K562 (cell line): ENCODE results near the gene OR5P2. TPM values are rescaled to one million over a fixed set of nuclear protein-coding genes. Genes with fewer than 3 reads are reported as not detected.

Source experiments
- ATAC-seq: fragments of 200-7000 bp; cut with Tn5 transposase; 3 replicates; pipeline ENCODE4 v1.9.1; 2020; ENCODE audit warnings: moderate library complexity
- BruUV-seq: library from RNA; stranded (reverse); fragments of 400-500 nt; replicated peaks from 2 replicates; lab custom pipeline; 2021; lab: Mats Ljungman, UMichigan
- CTCF ChIA-PET: fragments of 300-600 bp; formaldehyde crosslinking; extraction: SDS; loops from one replicate; lab custom pipeline; 2021; ENCODE audit warnings: low intra/inter-chr PET ratio; lab: Yijun Ruan, JAX
- POLR2A ChIA-PET: fragments of 300-600, 350-650 bp; sonication (Branson Sonifier 250); formaldehyde crosslinking; extraction: SDS; loops from one replicate; lab custom pipeline; 2021; ENCODE audit warnings: antibody characterized with exemption, inconsistent platforms; lab: Yijun Ruan, JAX
- DNase-seq, 4 experiments: peaks; one replicate each; pipeline versions ENCODE4 v3.0.0 to v3.0.0-alpha.2; 2011 to 2018; ENCODE audit warnings: low spot score in 3 of 4, mixed read lengths in 3 of 4; ENCODE audit errors: extremely low read depth in 1 of 4
- FAIRE-seq: peaks from 2 replicates; lab custom pipeline; 2011; peaks lifted over from hg19 to GRCh38; lab: Jason Lieb, UNC
- H2AFZ ChIP-seq: 2 replicates; pipeline ENCODE4 v1.6.0; 2011; ENCODE audit warnings: low read depth, low read length, control low read depth, inconsistent platforms
- H3K27ac ChIP-seq: fragments of 200-600 bp; 3 replicates; pipeline ENCODE4 v1.8.0; 2011; ENCODE audit warnings: low read depth, mild to moderate bottlenecking, control low read depth, inconsistent platforms, low read length, moderate library complexity, mixed read lengths; ENCODE audit errors: extremely low read depth
- H3K27me3 ChIP-seq, 2 experiments: fragments of 300-600 bp in 1 of 2; 2 replicates in 1 of 2; 3 replicates in 1 of 2; pipeline versions ENCODE4 v1.6.0 to v1.8.0; 2011; ENCODE audit warnings: inconsistent platforms in 2 of 2, low read length in 2 of 2, mild to moderate bottlenecking in 1 of 2, mixed read lengths in 1 of 2, moderate library complexity in 1 of 2; ENCODE audit not compliant: control insufficient read depth in 2 of 2, insufficient read depth in 2 of 2
- H3K36me3 ChIP-seq: fragments of 300-600 bp; 3 replicates; pipeline ENCODE4 v1.8.0; 2011; ENCODE audit warnings: mild to moderate bottlenecking, low read length, inconsistent platforms; ENCODE audit not compliant: control insufficient read depth, insufficient read depth
- H3K4me1 ChIP-seq, 2 experiments: fragments of 200-600 bp in 1 of 2; replicated peaks in 1 of 2; 2 replicates in 1 of 2; 3 replicates in 1 of 2; pipeline versions ENCODE4 v1.5.1 to v1.8.0; 2011; ENCODE audit warnings: inconsistent platforms in 2 of 2, low read length in 2 of 2, mild to moderate bottlenecking in 1 of 2, mixed read lengths in 1 of 2, moderate library complexity in 1 of 2; ENCODE audit not compliant: control insufficient read depth in 2 of 2, insufficient read depth in 2 of 2
- H3K4me2 ChIP-seq: 2 replicates; pipeline ENCODE4 v1.6.1; 2011; ENCODE audit warnings: low read length, control low read depth, inconsistent platforms, mixed read lengths; ENCODE audit not compliant: insufficient read depth
- H3K4me3 ChIP-seq: fragments of 200-600 bp; sonication (generic), shearing (Covaris generic); 2 replicates; pipeline ENCODE4 v1.5.1; 2016; ENCODE audit warnings: control low read depth, inconsistent platforms
- H3K79me2 ChIP-seq: fragments of 200-600 bp; 3 replicates; pipeline ENCODE4 v1.8.0; 2011; ENCODE audit warnings: low read length, inconsistent platforms; ENCODE audit not compliant: control insufficient read depth, insufficient read depth
- H3K9ac ChIP-seq, 2 experiments: 2 replicates each; pipeline versions ENCODE4 v1.6.0 to v1.6.1; 2011; ENCODE audit warnings: low read depth in 2 of 2, low read length in 2 of 2, control low read depth in 1 of 2, inconsistent platforms in 1 of 2, mild to moderate bottlenecking in 1 of 2, mixed read lengths in 1 of 2; ENCODE audit not compliant: insufficient read depth in 1 of 2
- H3K9me1 ChIP-seq: one replicate; pipeline ENCODE4 v1.6.0; 2011; ENCODE audit warnings: inconsistent platforms, mild to moderate bottlenecking, low read length, moderate library complexity; ENCODE audit not compliant: control insufficient read depth, insufficient read depth
- H3K9me3 ChIP-seq: replicated peaks from 2 replicates; pipeline ENCODE4 v1.5.1; 2011; ENCODE audit warnings: low read depth, low read length, inconsistent platforms; ENCODE audit not compliant: control insufficient read depth, insufficient read depth
- H4K20me1 ChIP-seq: replicated peaks from 2 replicates; pipeline ENCODE4 v1.6.1; 2011; ENCODE audit warnings: low read length, inconsistent platforms, mixed read lengths; ENCODE audit not compliant: control insufficient read depth, insufficient read depth
- MEF2D ChIP-seq: conservative IDR thresholded peaks from 2 replicates; pipeline ENCODE4 v1.6.1; 2016; ENCODE audit warnings: low read depth, missing genetic modification characterization, missing compliant biosample characterization
- SMAD3 ChIP-seq: fragments of 450-650 bp; formaldehyde crosslinking; conservative IDR thresholded peaks from 2 replicates; pipeline ENCODE4 v1.4.0; 2020; ENCODE audit warnings: mild to moderate bottlenecking
- XRCC4 ChIP-seq: IDR thresholded peaks from one replicate; pipeline ENCODE4 v1.6.1; 2011; ENCODE audit not compliant: insufficient read depth, insufficient read length; ENCODE audit errors: extremely low read depth
- ZBTB5 ChIP-seq: fragments of 450-650 bp; IDR thresholded peaks from 2 replicates; pipeline ENCODE4 v1.6.1; 2017; ENCODE audit warnings: antibody characterized with exemption
- WGBS: fragments of 100-300 bp; shearing (Covaris generic); methylation state at CpG from one replicate; pipeline ENCODE4 v1.1.6; 2016; ENCODE audit warnings: low coverage, mixed read lengths; ENCODE audit not compliant: insufficient coverage; ENCODE audit errors: missing lambda C conversion rate; 5-methylcytosine and 5-hydroxymethylcytosine counted together
- in situ Hi-C: fragments of 300-500 bp; cut with MboI; formaldehyde crosslinking; loops from 4 replicates; pipeline ENCODE4 v1.15.0; 2018; ENCODE audit warnings: inconsistent platforms, mixed read lengths
- intact Hi-C: fragments of 100-400 bp; cut with micrococcal nuclease; formaldehyde crosslinking; loops from 2 replicates; pipeline ENCODE4 v1.14.2; 2022
- polyA plus RNA-seq, 8 experiments: library from polyadenylated mRNA; depleted of rRNA in 4 of 8; stranded (reverse) in 5 of 8; unstranded in 3 of 8; fragments of >200 nt; fragmentation: Nextera tagmentation in 2 of 8; fragmentation: Illumina TruSeq in 1 of 8; extraction: Ambion mirVana in 2 of 8; extraction: Trizol in 1 of 8; gene quantifications; 2 replicates each; pipeline versions ENCODE4 v1.2.1 to v1.2.3, GENCODE V29; 2011 to 2014; ENCODE audit warnings: inconsistent platforms in 1 of 8, missing spikeins in 1 of 8
- total RNA-seq, 7 experiments: library from RNA; depleted of rRNA in 6 of 7; stranded (reverse); fragments of >200 nt in 6 of 7; fragmentation: Illumina TruSeq in 2 of 7; extraction: Trizol in 2 of 7; gene quantifications; 2 replicates each; pipeline versions ENCODE4 v1.2.1 to v1.2.3, GENCODE V29; 2011 to 2021; ENCODE audit warnings: low replicate concordance in 1 of 7

Gene OR5P2
- total and polyA plus RNA-seq, 9 of the 15 experiments (the other 6 are each of a cell fraction or from before 2014, with no cell fraction given) = not detected

- TF ChIP-seq ZBTB5 = no peak
These were observed 34.0 kb upstream of the OR5P2 start, which contains the start of gene OR5P3 (continued) for GRCh38 chr11:7830740-7831139.

DNA sequence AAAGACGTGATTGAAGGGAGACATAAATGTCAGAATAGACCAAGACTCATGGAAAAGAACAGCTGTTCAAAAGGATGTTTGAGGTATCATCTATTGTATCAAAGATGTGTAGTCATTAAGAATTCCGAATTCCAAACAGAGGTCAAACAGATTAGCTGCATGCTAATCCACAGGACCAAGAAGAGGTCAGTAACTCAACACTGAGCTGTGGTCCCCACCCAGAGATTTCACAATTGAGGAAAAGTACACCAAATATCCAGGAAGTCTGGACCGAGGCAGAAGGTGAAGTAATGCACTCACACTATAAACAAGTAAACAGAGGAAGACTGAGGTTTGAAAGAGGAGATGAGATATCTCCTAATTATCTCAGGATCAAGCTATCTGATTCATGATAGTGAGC lies 29.6 kb upstream of the OR5P2 start:
- Histone ChIP-seq H3K36me3 (no peaks in the 10 kb centered on the region), H3K4me1 (no peaks in the 10 kb centered on the region), H3K79me2 (no peaks in the 10 kb centered on the region), H3K9me1 (no peaks in the 10 kb centered on the region), H2AFZ (no peak overlapping the region)
- in situ Hi-C loops = no loop called here
- intact Hi-C loops = no loop called here
- CTCF ChIA-PET = no interaction called here
- POLR2A ChIA-PET = no interaction called here
- TF ChIP-seq XRCC4 (no peak), SMAD3 (no peak), MEF2D (tag) (no peak)
- TF ChIP-seq, all 486 proteins: peak for 0
- no peak overlapping the region for H3K27ac ChIP-seq
- DNase-seq (no peak), FAIRE-seq (no peak), ATAC-seq (no peak)
- H3K27me3 ChIP-seq = no peaks in the 10 kb centered on the region
- 0% methylated on average over 3 of the region's 3 CpGs for WGBS
- H3K4me3 ChIP-seq = no peak overlapping the region
- H3K9ac ChIP-seq = no peak overlapping the region
- no peaks in the 10 kb centered on the region for H4K20me1 ChIP-seq
- H3K9me3 ChIP-seq = no peaks in the 10 kb centered on the region
- no peak overlapping the region for H3K4me2 ChIP-seq
- BruUV-seq = no TSS peak
